ENCODE measurements around the gene PRSS57.

DNA sequence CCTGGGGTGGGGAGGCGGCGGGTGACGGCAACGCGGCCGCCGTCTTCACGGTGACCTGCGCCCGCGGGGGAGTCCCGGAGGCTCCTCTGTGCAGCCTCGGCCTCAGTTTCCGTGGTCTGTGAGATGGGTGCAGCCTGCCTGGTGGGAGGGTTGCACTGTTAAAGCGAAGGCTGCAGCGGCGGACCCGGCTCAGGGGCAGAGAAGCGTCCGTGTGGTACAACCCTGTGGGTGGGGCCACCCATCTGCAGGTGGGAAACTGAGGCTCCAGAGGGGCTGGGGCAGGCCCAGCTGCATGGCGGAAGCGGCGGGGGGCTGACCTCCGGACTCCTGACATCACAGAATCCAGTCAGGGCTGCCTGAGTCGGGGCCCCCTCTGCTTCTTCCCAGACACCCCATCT lies 55.1 kb downstream of the PRSS57 start:
- no peak for TF ChIP-seq CTCF (conservative IDR thresholded peaks at IDR 0.05; ENCODE audit: low read depth, low read length)
- no peak for TF ChIP-seq EZH2 (IDR thresholded peaks at IDR 0.05; ENCODE audit: low read length, unreplicated experiment)
- TF ChIP-seq EZH2phosphoT487 (IDR thresholded peaks at IDR 0.05; ENCODE audit: borderline replicate concordance, low read length), result no peak

Data from PC-3 (cell line).